Mononuclear cell (primary cell): ENCODE measurements around the gene DNAJC11. TPM values are rescaled to one million over a fixed set of nuclear protein-coding genes. Genes with fewer than 3 reads are reported as not detected.
"Not testable (repeated sequence)": the region's sequence is repeated elsewhere in the genome, so short reads cannot be mapped to it uniquely, and the experiment has no call there.

Experiments used
- H3K27me3 ChIP-seq: 2 replicates; pipeline ENCODE4 v1.6.0; 2011; ENCODE audit warnings: low read length, control low read depth; ENCODE audit not compliant: insufficient read depth
- H3K4me1 ChIP-seq: 2 replicates; pipeline ENCODE4 v1.5.1; 2011; ENCODE audit warnings: mild to moderate bottlenecking, low read length, control low read depth; ENCODE audit not compliant: insufficient read depth
- H3K4me3 ChIP-seq: 2 replicates; pipeline ENCODE4 v1.5.1; 2011; ENCODE audit warnings: mild to moderate bottlenecking, low read length, moderate library complexity
- H3K9me3 ChIP-seq: 2 replicates; pipeline ENCODE4 v1.5.1; 2011; ENCODE audit warnings: low read depth, mild to moderate bottlenecking, control low read depth, low read length
- total RNA-seq: library from RNA; depleted of rRNA; stranded (reverse); fragments of >200 nt; gene quantifications from one replicate; pipeline ENCODE4 v1.2.3, GENCODE V29; 2012

DNAJC11 gene
- total RNA-seq, 1 donor = 17.3 TPM

- H3K9me3 ChIP-seq = no peaks in the 10 kb centered on the region
- no peaks in the 10 kb centered on the region for H3K27me3 ChIP-seq
- no peaks in the 10 kb centered on the region for H3K4me1 ChIP-seq
- no peak overlapping the region for H3K4me3 ChIP-seq
These were observed 53.1 kb downstream of the DNAJC11 start for GRCh38 chr1:6648556-6648955.

GRCh38 chr1:6646499-6647148, 55.0 kb downstream of the DNAJC11 start:
- no peaks in the 10 kb centered on the region for H3K4me1 ChIP-seq
- H3K9me3 ChIP-seq = no peaks in the 10 kb centered on the region
- H3K27me3 ChIP-seq = no peaks in the 10 kb centered on the region
- H3K4me3 ChIP-seq = no peak overlapping the region

- Histone ChIP-seq H3K4me1 (no peaks in the 10 kb centered on the region), H3K4me3 (no peak overlapping the region), H3K27me3 (no peaks in the 10 kb centered on the region), H3K9me3 (no peaks in the 10 kb centered on the region)
These were observed 56.6 kb downstream of the DNAJC11 start for GRCh38 chr1:6645018-6645417.

- not testable (repeated sequence) for H3K27me3 ChIP-seq, H3K4me1 ChIP-seq
These were observed 60.7 kb downstream of the DNAJC11 start for GRCh38 chr1:6640867-6641266.

GRCh38 chr1:6638226-6638625, 63.4 kb downstream of the DNAJC11 start:
- H3K4me1 ChIP-seq = no peaks in the 10 kb centered on the region
- no peaks in the 10 kb centered on the region for H3K9me3 ChIP-seq
- H3K27me3 ChIP-seq = no peaks in the 10 kb centered on the region

More at GRCh38 chr1:6640867-6641266, 60.7 kb downstream of the DNAJC11 start:
- not testable (repeated sequence) for H3K4me3 ChIP-seq, H3K9me3 ChIP-seq

GRCh38 chr1:6637770-6638169, 63.8 kb downstream of the DNAJC11 start:
- no peak overlapping the region for H3K4me3 ChIP-seq
- H3K4me1 ChIP-seq = no peaks in the 10 kb centered on the region
- H3K9me3 ChIP-seq = no peaks in the 10 kb centered on the region
- no peaks in the 10 kb centered on the region for H3K27me3 ChIP-seq

More at GRCh38 chr1:6638226-6638625, 63.4 kb downstream of the DNAJC11 start:
- no peak overlapping the region for H3K4me3 ChIP-seq

GRCh38 chr1:6636778-6637177, 64.8 kb downstream of the DNAJC11 start:
- not testable (repeated sequence) for H3K27me3 ChIP-seq, H3K9me3 ChIP-seq, H3K4me1 ChIP-seq, H3K4me3 ChIP-seq

GRCh38 chr1:6635910-6636760, 65.5 kb downstream of the DNAJC11 start:
- H3K4me1 ChIP-seq = no peaks in the 10 kb centered on the region
- H3K4me3 ChIP-seq = no peak overlapping the region
- H3K9me3 ChIP-seq = no peaks in the 10 kb centered on the region
- no peaks in the 10 kb centered on the region for H3K27me3 ChIP-seq

- Histone ChIP-seq H3K4me3 (no peak overlapping the region), H3K9me3 (no peaks in the 10 kb centered on the region), H3K4me1 (no peaks in the 10 kb centered on the region), H3K27me3 (no peaks in the 10 kb centered on the region)
These were observed 66.3 kb downstream of the DNAJC11 start for GRCh38 chr1:6635161-6635909.

- Histone ChIP-seq H3K27me3 (no peaks in the 10 kb centered on the region), H3K4me1 (no peaks in the 10 kb centered on the region)
These were observed 67.1 kb downstream of the DNAJC11 start for GRCh38 chr1:6634371-6635052.

GRCh38 chr1:6632588-6633514, 68.8 kb downstream of the DNAJC11 start:
- Histone ChIP-seq H3K4me3 (no peak overlapping the region), H3K4me1 (no peaks in the 10 kb centered on the region), H3K9me3 (no peaks in the 10 kb centered on the region), H3K27me3 (no peaks in the 10 kb centered on the region)

More at GRCh38 chr1:6634371-6635052, 67.1 kb downstream of the DNAJC11 start:
- H3K4me3 ChIP-seq = no peak overlapping the region
- no peaks in the 10 kb centered on the region for H3K9me3 ChIP-seq

GRCh38 chr1:6631058-6631457, 70.6 kb downstream of the DNAJC11 start:
- no peaks in the 10 kb centered on the region for H3K9me3 ChIP-seq
- no peaks in the 10 kb centered on the region for H3K27me3 ChIP-seq
- no peak overlapping the region for H3K4me3 ChIP-seq
- H3K4me1 ChIP-seq = peaks cover 6% of the 10 kb centered on the region

GRCh38 chr1:6630027-6630426, 71.6 kb downstream of the DNAJC11 start:
- H3K9me3 ChIP-seq = no peaks in the 10 kb centered on the region
- H3K4me1 ChIP-seq = peaks cover 11% of the 10 kb centered on the region
- H3K27me3 ChIP-seq = no peaks in the 10 kb centered on the region
- no peak overlapping the region for H3K4me3 ChIP-seq

- Histone ChIP-seq H3K4me3 (no peak overlapping the region), H3K27me3 (no peaks in the 10 kb centered on the region)
These were observed 72.6 kb downstream of the DNAJC11 start for GRCh38 chr1:6628971-6629479.

More at GRCh38 chr1:6628971-6629479, 72.6 kb downstream of the DNAJC11 start:
- Histone ChIP-seq H3K9me3 (no peaks in the 10 kb centered on the region), H3K4me1 (peaks cover 18% of the 10 kb centered on the region)
